Measurements from ENCODE around the gene ARHGAP24. TPM values are rescaled to one million over a fixed set of nuclear protein-coding genes. Genes with fewer than 3 reads are reported as not detected.

ARHGAP24 gene
- total and polyA plus RNA-seq, 4 donors = 1.8 to 15.2 (median 3.3) TPM

- TF ChIP-seq REST (IDR thresholded peaks at IDR 0.05) (peak; percentile 23), MAX (IDR thresholded peaks at IDR 0.05) (peak; percentile 35), HNF4G (IDR thresholded peaks at IDR 0.05) (no peak), RXRA (IDR thresholded peaks at IDR 0.05) (peak; percentile 92 to 97), NR2F2 (IDR thresholded peaks at IDR 0.05) (peak; percentile 12), TAF1 (conservative IDR thresholded peaks at IDR 0.05) (no peak), HNF4A (conservative IDR thresholded peaks at IDR 0.05) (peak; percentile 57 to 59), JUND (IDR thresholded peaks at IDR 0.05) (peak; percentile 83 to 94), FOXA2 (IDR thresholded peaks at IDR 0.05) (peak; percentile 28), SP1 (IDR thresholded peaks at IDR 0.05) (peak; percentile 74), RAD21 (IDR thresholded peaks at IDR 0.05) (peak; percentile 14 to 30), GABPA (IDR thresholded peaks at IDR 0.05 in 1 of 2, conservative IDR thresholded peaks at IDR 0.05 in 1 of 2) (no peak), FOXA1 (IDR thresholded peaks at IDR 0.05) (peak; percentile 52), EGR1 (IDR thresholded peaks at IDR 0.05; ENCODE audit: low read depth in 2 of 2) (peak; percentile 45 to 86)
Measured at GRCh38 chr4:85933291-85933640, 458.3 kb downstream of the ARHGAP24 start (continued).

- Histone ChIP-seq H3K9ac (ENCODE audit: low read depth in 1 of 2, low read length in 2 of 2) (no peak overlapping the region), H3K36me3 (ENCODE audit: control insufficient read depth in 4 of 4, insufficient read depth in 3 of 4, low read depth in 1 of 4, low read length in 3 of 4) (no peaks in the 10 kb centered on the region), H3K9me3 (ENCODE audit: control insufficient read depth in 4 of 4, low read length in 3 of 4) (no peaks in the 10 kb centered on the region), H3K27ac (ENCODE audit: low read depth in 1 of 2, low read length in 2 of 2) (peak overlapping the region; percentile 70 to 72), H3K4me1 (ENCODE audit: control insufficient read depth in 4 of 4, insufficient read depth in 4 of 4, low read length in 3 of 4) (peaks cover 9 to 47% (median 32%) of the 10 kb centered on the region in 4 donors), H3K4me3 (ENCODE audit: low read depth in 1 of 3, low read length in 3 of 3) (peak overlapping the region in 1 of 3 donors; percentile 44), H3K27me3 (ENCODE audit: control insufficient read depth in 4 of 4, insufficient read depth in 4 of 4, low read length in 3 of 4) (no peaks in the 10 kb centered on the region)
- WGBS = 29% methylated on average over 2 of the region's 2 CpGs
- no peak for DNase-seq (ENCODE audit: low spot score)
- TF ChIP-seq ZBTB33 (IDR thresholded peaks at IDR 0.05) (no peak), JUND (IDR thresholded peaks at IDR 0.05) (no peak), RXRA (IDR thresholded peaks at IDR 0.05) (peak in 1 of 2 donors; percentile 40), NR2F2 (IDR thresholded peaks at IDR 0.05) (no peak), GABPA (IDR thresholded peaks at IDR 0.05 in 1 of 2, conservative IDR thresholded peaks at IDR 0.05 in 1 of 2) (no peak), SP1 (IDR thresholded peaks at IDR 0.05) (no peak)
Measured at GRCh38 chr4:85937507-85937906, 462.6 kb downstream of the ARHGAP24 start.

- H3K27ac ChIP-seq (ENCODE audit: low read depth in 1 of 2, low read length in 2 of 2) = peak overlapping the region; percentile 70 to 72
- DNase-seq (ENCODE audit: low spot score) = no peak
- 35% methylated on average over 5 of the region's 5 CpGs for WGBS
Measured at GRCh38 chr4:85938062-85938461, 463.1 kb downstream of the ARHGAP24 start.

More at GRCh38 chr4:85938062-85938461, 463.1 kb downstream of the ARHGAP24 start:
- no peaks in the 10 kb centered on the region for H3K27me3 ChIP-seq (ENCODE audit: control insufficient read depth in 4 of 4, insufficient read depth in 4 of 4, low read length in 3 of 4)
- peak overlapping the region in 2 of 3 donors; percentile 41 to 44 for H3K4me3 ChIP-seq (ENCODE audit: low read depth in 1 of 3, low read length in 3 of 3)
- TF ChIP-seq RAD21 (IDR thresholded peaks at IDR 0.05) = peak in 1 of 2 donors; percentile 5
- TF ChIP-seq YY1 (IDR thresholded peaks at IDR 0.05) = peak; percentile 48
- TF ChIP-seq JUND (IDR thresholded peaks at IDR 0.05) = no peak
- peak; percentile 22 to 47 for TF ChIP-seq HNF4A (conservative IDR thresholded peaks at IDR 0.05)
- TF ChIP-seq RXRA (IDR thresholded peaks at IDR 0.05) = peak; percentile 12 to 29
- no peaks in the 10 kb centered on the region for H3K36me3 ChIP-seq (ENCODE audit: control insufficient read depth in 4 of 4, insufficient read depth in 3 of 4, low read depth in 1 of 4, low read length in 3 of 4)
- no peaks in the 10 kb centered on the region for H3K9me3 ChIP-seq (ENCODE audit: control insufficient read depth in 4 of 4, low read length in 3 of 4)
- peak overlapping the region in 1 of 2 donors; percentile 19 for H3K9ac ChIP-seq (ENCODE audit: low read depth in 1 of 2, low read length in 2 of 2)
- peaks cover 9 to 41% (median 28%) of the 10 kb centered on the region in 4 donors for H3K4me1 ChIP-seq (ENCODE audit: control insufficient read depth in 4 of 4, insufficient read depth in 4 of 4, low read length in 3 of 4)

Data from liver (tissue), 9 donors.